HK-2 (cell line): ENCODE data around the gene RUFY4.
A peak's percentile ranks its signal among the peaks of the same experiment; 100 is the strongest.

Experiments
- DNase-seq: peaks from one replicate; pipeline ENCODE4 v3.0.0-alpha.2; 2018; ENCODE audit not compliant: unreplicated experiment

The RUFY4 gene

GRCh38 chr2:218068721-218069334 is at the start of gene RUFY4:
Gene RUFY4 (plus strand): TSS chr2:218069253. CDS start chr2:218070606, 1,353 bp downstream.
- peak; percentile 67 for DNase-seq

- DNase-seq, result no peak
Observed at GRCh38 chr2:218019411-218020060, 49.5 kb upstream of the RUFY4 start.

GRCh38 chr2:218020281-218020680 is 48.8 kb upstream of the RUFY4 start:
- DNase-seq, result no peak

GRCh38 chr2:218020966-218021535 is 48.0 kb upstream of the RUFY4 start:
- DNase-seq, result no peak

- DNase-seq, result no peak
Observed at GRCh38 chr2:218021536-218022071, 47.4 kb upstream of the RUFY4 start.

- no peak for DNase-seq
Observed at GRCh38 chr2:218022131-218022850, 46.8 kb upstream of the RUFY4 start.

GRCh38 chr2:218022851-218023530 is 46.1 kb upstream of the RUFY4 start:
- DNase-seq, result no peak

GRCh38 chr2:218023636-218024035 is 45.4 kb upstream of the RUFY4 start:
- no peak for DNase-seq

- DNase-seq, result no peak
Observed at GRCh38 chr2:218024336-218024735, 44.7 kb upstream of the RUFY4 start.

GRCh38 chr2:218024871-218025270 is 44.2 kb upstream of the RUFY4 start:
- no peak for DNase-seq

GRCh38 chr2:218026244-218026643 is 42.8 kb upstream of the RUFY4 start:
- no peak for DNase-seq

- no peak for DNase-seq
Observed at GRCh38 chr2:218026676-218027425, 42.2 kb upstream of the RUFY4 start.

- no peak for DNase-seq
Observed at GRCh38 chr2:218027426-218028188, 41.4 kb upstream of the RUFY4 start.

- no peak for DNase-seq
Observed at GRCh38 chr2:218028189-218028495, 40.9 kb upstream of the RUFY4 start.

GRCh38 chr2:218028562-218029348 is 40.3 kb upstream of the RUFY4 start:
- no peak for DNase-seq

GRCh38 chr2:218029366-218030360 is 39.4 kb upstream of the RUFY4 start:
- DNase-seq, result no peak

GRCh38 chr2:218030409-218031195 is 38.5 kb upstream of the RUFY4 start:
- no peak for DNase-seq

- DNase-seq, result no peak
Observed at GRCh38 chr2:218031261-218031660, 37.8 kb upstream of the RUFY4 start.
